GM23248 (cell line): ENCODE data around the gene MAGEA11. TPM values are rescaled to one million over a fixed set of nuclear protein-coding genes. Genes with fewer than 3 reads are reported as not detected.

Experiments used
- DNase-seq: peaks from one replicate; pipeline ENCODE4 v3.0.0-alpha.2; 2015
- H2AFZ ChIP-seq: fragments of 200-600 bp; sonication (generic); 2 replicates; pipeline ENCODE4 v1.6.1; 2016; ENCODE audit warnings: antibody characterized with exemption
- H3F3A ChIP-seq: fragments of 200-600 bp; sonication (generic); 2 replicates; pipeline ENCODE4 v1.6.1; 2016; ENCODE audit warnings: mild to moderate bottlenecking, antibody characterized with exemption, mixed run types; ENCODE audit not compliant: insufficient read depth
- H3K27ac ChIP-seq: fragments of 200-600 bp; sonication (generic); 2 replicates; pipeline ENCODE4 v1.5.1; 2016; ENCODE audit warnings: mild to moderate bottlenecking
- H3K27me3 ChIP-seq: fragments of 200-600 bp; sonication (generic); replicated peaks from 2 replicates; pipeline ENCODE4 v1.6.1; 2016; ENCODE audit warnings: mild to moderate bottlenecking; ENCODE audit not compliant: insufficient read depth
- H3K36me3 ChIP-seq: fragments of 200-600 bp; sonication (generic); 2 replicates; pipeline ENCODE4 v1.6.1; 2016; ENCODE audit warnings: low read depth, mild to moderate bottlenecking
- H3K4me1 ChIP-seq: fragments of 200-600 bp; sonication (generic); 2 replicates; pipeline ENCODE4 v1.6.1; 2016; ENCODE audit warnings: mild to moderate bottlenecking; ENCODE audit not compliant: insufficient read depth
- H3K4me2 ChIP-seq: fragments of 200-600 bp; sonication (generic); one replicate; pipeline ENCODE4 v1.6.1; 2016; ENCODE audit warnings: mild to moderate bottlenecking; ENCODE audit not compliant: unreplicated experiment
- H3K4me3 ChIP-seq: fragments of 200-600 bp; sonication (generic); 2 replicates; pipeline ENCODE4 v1.5.1; 2016; ENCODE audit warnings: mild to moderate bottlenecking
- H3K79me2 ChIP-seq: fragments of 200-600 bp; sonication (generic); 2 replicates; pipeline ENCODE4 v1.6.1; 2016; ENCODE audit warnings: mild to moderate bottlenecking; ENCODE audit not compliant: insufficient read depth
- H3K9ac ChIP-seq: fragments of 200-600 bp; sonication (generic); 2 replicates; pipeline ENCODE4 v1.6.1; 2016; ENCODE audit warnings: mild to moderate bottlenecking
- H3K9me2 ChIP-seq: fragments of 200-600 bp; sonication (generic); 2 replicates; pipeline ENCODE4 v1.6.1; 2016; ENCODE audit warnings: mixed run types, mild to moderate bottlenecking, moderate library complexity; ENCODE audit not compliant: insufficient read depth
- H3K9me3 ChIP-seq: fragments of 200-600 bp; sonication (generic); one replicate; pipeline ENCODE4 v1.6.1; 2017; ENCODE audit warnings: low read depth
- H4K20me1 ChIP-seq: fragments of 200-600 bp; sonication (generic); 2 replicates; pipeline ENCODE4 v1.6.0; 2016; ENCODE audit not compliant: insufficient read depth
- EZH2 ChIP-seq: fragments of 200-600 bp; sonication (generic); IDR thresholded peaks from 2 replicates; pipeline ENCODE4 v1.6.1; 2018; ENCODE audit warnings: antibody characterized with exemption, mild to moderate bottlenecking; ENCODE audit not compliant: insufficient read depth, poor library complexity, severe bottlenecking
- EZH2phosphoT487 ChIP-seq: fragments of 200-600 bp; sonication (generic); IDR thresholded peaks from 2 replicates; pipeline ENCODE4 v1.6.1; 2018; ENCODE audit warnings: antibody characterized with exemption, moderate library complexity, mild to moderate bottlenecking, low read depth; ENCODE audit not compliant: insufficient read depth
- WGBS, 2 experiments: methylation state at CpG; one replicate each; pipeline ENCODE4 v1.1.6; 2015 to 2017; ENCODE audit warnings: low lambda C conversion rate in 2 of 2, low coverage in 1 of 2; ENCODE audit errors: missing lambda C conversion rate in 2 of 2; 5-methylcytosine and 5-hydroxymethylcytosine counted together
- in situ Hi-C: fragments of 300-500 bp; cut with MboI; formaldehyde crosslinking; loops from 2 replicates; pipeline ENCODE4 v1.15.0; 2020
- polyA plus RNA-seq: library from polyadenylated mRNA; unstranded; fragments of >200 nt; fragmentation: Nextera tagmentation; extraction: Ambion mirVana; gene quantifications from 2 replicates; pipeline ENCODE4 v1.2.1, GENCODE V29; 2016
- total RNA-seq: library from RNA; depleted of rRNA; stranded (reverse); fragments of >200 nt; shearing (Covaris generic); gene quantifications from 2 replicates; pipeline ENCODE4 v1.2.3, GENCODE V29; 2014

Gene MAGEA11
- total and polyA plus RNA-seq, 2 experiments from 2014 or later = not detected

DNA sequence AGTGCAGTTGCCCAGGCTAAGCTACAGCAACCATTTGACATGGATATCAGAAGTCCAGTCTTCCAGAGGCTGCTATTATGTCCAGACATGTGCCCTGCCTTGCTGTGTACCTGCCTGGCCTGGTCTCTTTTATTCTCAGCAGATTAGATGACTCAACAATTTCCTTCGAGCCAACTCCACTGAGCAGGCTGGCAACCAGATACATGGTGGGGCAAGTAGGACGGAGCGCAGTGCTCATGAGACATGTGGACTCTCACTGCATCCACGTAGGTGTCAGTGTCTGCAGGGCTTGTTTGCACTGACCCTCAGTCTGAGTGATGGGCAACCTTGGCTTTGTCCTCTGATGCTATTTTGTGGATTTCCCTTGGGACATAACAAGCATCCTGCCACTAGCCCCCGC lies 7.2 kb upstream of the MAGEA11 start:
- Histone ChIP-seq H3K9me3 (no peaks in the 10 kb centered on the region), H3K27ac (no peak overlapping the region), H3K36me3 (no peaks in the 10 kb centered on the region), H3K9me2 (no peaks in the 10 kb centered on the region), H3K79me2 (no peaks in the 10 kb centered on the region), H3K27me3 (no peaks in the 10 kb centered on the region), H3K4me1 (no peaks in the 10 kb centered on the region), H3K4me2 (no peak overlapping the region), H3K4me3 (no peak overlapping the region), H3F3A (no peaks in the 10 kb centered on the region), H2AFZ (no peak overlapping the region), H4K20me1 (no peaks in the 10 kb centered on the region), H3K9ac (no peak overlapping the region)
- 30 to 39% methylated on average over 5 of the region's 5 CpGs for WGBS, 2 experiments
- in situ Hi-C loops = no loop called here
- no peak for TF ChIP-seq EZH2phosphoT487
- TF ChIP-seq EZH2 = no peak
- no peak for DNase-seq

- no peaks in the 10 kb centered on the region for H3K36me3 ChIP-seq
- no peaks in the 10 kb centered on the region for H3K79me2 ChIP-seq
- H3K4me1 ChIP-seq = no peaks in the 10 kb centered on the region
- no peaks in the 10 kb centered on the region for H4K20me1 ChIP-seq
- no peak overlapping the region for H3K9ac ChIP-seq
- no peaks in the 10 kb centered on the region for H3F3A ChIP-seq
- WGBS, 2 experiments = 0% methylated on average over 2 of the region's 2 CpGs
- H3K4me2 ChIP-seq = no peak overlapping the region
- H3K9me3 ChIP-seq = no peaks in the 10 kb centered on the region
- H3K27me3 ChIP-seq = no peaks in the 10 kb centered on the region
- no peak overlapping the region for H2AFZ ChIP-seq
- in situ Hi-C loops = no loop called here
- no peaks in the 10 kb centered on the region for H3K9me2 ChIP-seq
- no peak for DNase-seq
- no peak overlapping the region for H3K4me3 ChIP-seq
- no peak for TF ChIP-seq EZH2phosphoT487
- TF ChIP-seq EZH2 = no peak
- no peak overlapping the region for H3K27ac ChIP-seq
Measured at GRCh38 chrX:149707147-149707901, 4.5 kb upstream of the MAGEA11 start.

DNA sequence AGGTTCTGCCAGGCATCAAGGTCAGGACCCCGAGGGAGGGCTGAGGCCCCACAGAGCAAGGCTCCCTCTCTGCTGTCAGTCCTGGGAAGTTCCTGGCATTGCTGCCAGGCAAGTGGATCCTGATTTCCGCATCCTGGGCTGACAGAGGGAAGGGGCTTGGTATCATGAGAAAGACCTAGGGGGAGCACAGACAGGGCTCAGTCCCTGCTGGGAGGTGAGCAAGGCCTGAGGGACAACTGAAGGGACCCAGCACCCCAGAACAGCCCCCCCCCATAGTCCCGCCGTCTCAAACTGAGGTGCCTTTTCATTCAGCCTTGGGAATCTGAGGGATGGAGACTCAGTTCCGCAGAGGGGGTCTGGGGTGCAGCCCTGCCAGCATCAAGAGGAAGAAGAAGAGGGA lies 971 bp downstream of the MAGEA11 start:
- no peaks in the 10 kb centered on the region for H4K20me1 ChIP-seq
- no peaks in the 10 kb centered on the region for H3F3A ChIP-seq
- no peaks in the 10 kb centered on the region for H3K4me1 ChIP-seq
- H3K9ac ChIP-seq = no peak overlapping the region
- 29% methylated on average over 2 of the region's 5 CpGs; no CpG with 5 or more reads in 1 of the 2 experiments for WGBS, 2 experiments
- no peak overlapping the region for H3K27ac ChIP-seq
- no peaks in the 10 kb centered on the region for H3K36me3 ChIP-seq
- H3K27me3 ChIP-seq = no peaks in the 10 kb centered on the region
- H3K4me3 ChIP-seq = no peak overlapping the region
- no peak overlapping the region for H2AFZ ChIP-seq
- no peaks in the 10 kb centered on the region for H3K9me3 ChIP-seq
- in situ Hi-C loops = no loop called here
- no peaks in the 10 kb centered on the region for H3K79me2 ChIP-seq
- no peak for DNase-seq
- TF ChIP-seq EZH2 (no peak), EZH2phosphoT487 (no peak)
- no peaks in the 10 kb centered on the region for H3K9me2 ChIP-seq
- no peak overlapping the region for H3K4me2 ChIP-seq

DNA sequence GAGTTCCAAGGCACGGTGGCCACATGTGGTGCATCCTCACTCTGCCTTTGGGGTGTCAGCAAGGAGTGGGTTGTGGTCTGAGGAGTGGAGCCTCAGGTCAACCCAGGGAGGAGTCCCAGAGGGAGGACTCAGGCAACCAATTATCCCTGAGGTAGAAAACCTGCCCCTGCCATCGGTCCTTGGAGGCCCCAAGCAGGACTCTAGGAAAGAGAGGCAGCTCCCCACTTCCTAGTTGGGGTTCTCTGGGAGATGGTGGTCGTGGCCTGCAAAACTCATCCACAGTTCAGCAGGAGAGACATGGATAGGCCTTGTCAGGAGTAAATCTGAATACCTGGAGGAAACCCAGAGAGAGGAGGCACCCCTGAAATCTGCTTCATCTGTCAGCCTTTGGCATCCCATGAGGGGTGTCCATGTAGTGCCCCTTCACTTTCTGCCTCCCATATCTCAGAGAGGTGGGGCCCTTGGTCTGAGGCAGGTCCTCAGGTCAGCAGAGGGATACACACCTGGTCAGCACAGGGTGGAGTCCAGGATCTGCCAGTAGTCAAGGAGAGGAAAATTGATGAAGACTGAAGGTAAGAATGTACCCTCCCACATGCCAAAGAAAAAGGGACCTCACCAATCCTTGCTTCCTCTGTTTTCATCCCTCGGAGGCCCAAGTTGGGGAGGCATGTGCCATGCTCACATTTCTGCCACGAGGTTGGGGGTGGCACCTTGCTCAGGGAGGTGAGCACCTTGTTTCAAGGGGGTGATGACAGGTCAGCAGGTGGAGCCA lies 1.6 kb downstream of the MAGEA11 start:
- no peak overlapping the region for H3K27ac ChIP-seq
- no peaks in the 10 kb centered on the region for H3K4me1 ChIP-seq
- in situ Hi-C loops = no loop called here
- no peaks in the 10 kb centered on the region for H3F3A ChIP-seq
- no peaks in the 10 kb centered on the region for H3K9me2 ChIP-seq
- H3K36me3 ChIP-seq = no peaks in the 10 kb centered on the region
- no peaks in the 10 kb centered on the region for H3K79me2 ChIP-seq
- no peaks in the 10 kb centered on the region for H3K9me3 ChIP-seq
- H3K27me3 ChIP-seq = no peaks in the 10 kb centered on the region
- no peak overlapping the region for H3K4me2 ChIP-seq
- H3K4me3 ChIP-seq = no peak overlapping the region
- DNase-seq = no peak
- WGBS, 2 experiments = 27 to 37% methylated on average over 3 to 5 of the region's 5 CpGs
- no peak overlapping the region for H3K9ac ChIP-seq
- no peak for TF ChIP-seq EZH2phosphoT487
- no peak for TF ChIP-seq EZH2
- H4K20me1 ChIP-seq = no peaks in the 10 kb centered on the region
- no peak overlapping the region for H2AFZ ChIP-seq
